HG03159 (cell line): ENCODE data around the gene PLA2G5.
"Not testable (repeated sequence)": the region's sequence is repeated elsewhere in the genome, so short reads cannot be mapped to it uniquely, and the experiment has no call there.

ENCODE experiments used
- ATAC-seq: cut with Tn5 transposase; IDR thresholded peaks from one replicate; pipeline ENCODE4 v1.9.1; 2021; ENCODE audit warnings: mild to moderate bottlenecking, moderate library complexity; ENCODE audit not compliant: unreplicated experiment

Gene PLA2G5, protein sequence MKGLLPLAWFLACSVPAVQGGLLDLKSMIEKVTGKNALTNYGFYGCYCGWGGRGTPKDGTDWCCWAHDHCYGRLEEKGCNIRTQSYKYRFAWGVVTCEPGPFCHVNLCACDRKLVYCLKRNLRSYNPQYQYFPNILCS

DNA sequence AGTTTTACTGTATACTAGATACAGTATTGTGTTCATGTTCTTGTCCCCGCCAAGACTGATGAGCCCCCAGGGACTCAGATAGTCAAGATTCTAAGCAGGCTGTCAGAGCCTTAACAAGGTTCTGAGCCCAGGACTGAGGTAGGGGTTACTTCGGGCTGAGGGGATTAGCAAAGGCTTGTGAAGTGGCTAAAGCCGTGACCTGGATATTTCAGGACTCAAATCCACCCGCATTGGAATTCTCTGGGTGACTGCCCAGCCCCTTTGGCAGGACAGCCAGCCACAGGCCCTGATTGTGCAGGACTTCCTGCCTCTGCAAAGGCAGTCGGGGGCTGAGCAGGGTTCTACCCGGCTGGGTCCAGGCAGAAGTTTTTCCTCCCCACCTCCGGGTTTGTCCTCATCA, at the start of gene PLA2G5:
Gene PLA2G5, plus strand, starts transcription at position 321 of the 400 bp plus-strand sequence. CDS start 14,637 bp downstream, outside the sequence.
- no peak for ATAC-seq

DNA sequence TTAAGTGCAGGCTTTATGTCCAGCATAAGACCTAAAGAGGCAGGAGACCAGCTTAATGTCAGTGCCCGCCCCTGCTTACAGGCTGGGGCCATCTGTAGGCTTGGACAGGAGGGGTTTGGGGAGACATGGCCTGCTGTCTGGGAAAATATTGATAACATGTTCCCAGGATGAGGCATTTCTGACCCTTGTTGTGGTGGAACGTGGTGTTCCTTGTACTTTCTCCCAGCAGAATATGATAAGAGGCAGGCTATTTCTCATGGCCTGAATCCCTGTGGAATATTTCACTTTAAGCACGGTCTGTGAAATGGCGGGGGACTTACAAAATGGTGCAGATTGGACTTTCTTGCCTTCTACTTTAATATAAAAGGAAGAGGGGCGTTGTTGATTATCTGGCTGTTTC, 41.9 kb upstream of the PLA2G5 start:
- no peak for ATAC-seq

DNA sequence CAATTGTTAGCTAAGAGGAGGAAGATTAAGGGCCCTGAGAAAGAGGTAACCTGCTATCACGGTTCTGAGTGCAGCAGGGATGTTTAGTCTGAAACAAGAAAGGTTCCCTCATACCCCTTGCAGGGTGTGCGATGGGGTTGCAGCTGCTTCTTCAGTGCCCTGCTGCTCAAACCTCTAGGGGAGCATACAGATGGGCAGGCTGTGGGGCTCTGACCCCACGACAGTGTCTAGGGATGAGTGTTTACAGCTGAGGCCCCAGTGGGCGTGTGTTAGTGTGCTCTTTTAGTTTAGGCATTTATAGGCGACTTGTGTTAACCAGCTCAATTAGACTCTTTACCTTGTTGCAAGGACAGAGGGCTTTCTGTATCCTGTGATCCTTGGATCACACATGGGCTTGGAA, 41.3 kb upstream of the PLA2G5 start:
- ATAC-seq = no peak

DNA sequence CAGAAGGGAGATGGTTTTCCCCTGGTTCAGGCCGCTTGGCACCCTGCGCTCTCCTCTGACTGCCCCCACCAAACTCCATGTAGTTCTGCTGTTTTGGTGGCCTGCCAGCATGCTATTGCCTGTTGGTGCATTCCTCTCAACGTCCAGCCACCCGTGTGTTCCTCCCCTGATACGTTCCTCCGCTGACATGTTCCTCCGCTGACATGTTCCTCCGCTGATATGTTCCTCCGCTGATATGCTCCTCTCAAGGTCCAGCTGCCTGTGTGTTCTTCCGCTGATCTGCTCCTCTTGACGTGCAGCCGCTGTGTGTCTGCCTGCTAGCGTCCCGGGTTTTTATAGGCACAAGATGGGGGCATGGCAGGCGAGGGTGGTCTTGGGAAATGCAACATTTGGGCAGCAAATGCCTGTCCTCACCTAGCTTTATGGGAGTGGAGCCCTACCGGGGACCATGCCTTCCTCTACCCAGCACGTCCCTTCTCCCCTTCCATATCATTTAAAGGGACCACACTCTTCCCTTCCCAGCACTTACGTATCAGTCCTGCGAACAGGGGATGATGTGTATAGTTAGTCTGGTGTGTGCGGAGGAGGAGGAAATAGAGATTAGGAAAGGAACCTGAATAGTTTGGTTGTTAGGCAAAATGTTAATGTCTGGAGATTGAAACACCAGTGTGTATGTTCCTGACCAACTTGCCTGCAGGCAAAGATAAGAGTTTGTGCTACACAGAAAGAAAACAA, 40.6 kb upstream of the PLA2G5 start:
- ATAC-seq = no peak

DNA sequence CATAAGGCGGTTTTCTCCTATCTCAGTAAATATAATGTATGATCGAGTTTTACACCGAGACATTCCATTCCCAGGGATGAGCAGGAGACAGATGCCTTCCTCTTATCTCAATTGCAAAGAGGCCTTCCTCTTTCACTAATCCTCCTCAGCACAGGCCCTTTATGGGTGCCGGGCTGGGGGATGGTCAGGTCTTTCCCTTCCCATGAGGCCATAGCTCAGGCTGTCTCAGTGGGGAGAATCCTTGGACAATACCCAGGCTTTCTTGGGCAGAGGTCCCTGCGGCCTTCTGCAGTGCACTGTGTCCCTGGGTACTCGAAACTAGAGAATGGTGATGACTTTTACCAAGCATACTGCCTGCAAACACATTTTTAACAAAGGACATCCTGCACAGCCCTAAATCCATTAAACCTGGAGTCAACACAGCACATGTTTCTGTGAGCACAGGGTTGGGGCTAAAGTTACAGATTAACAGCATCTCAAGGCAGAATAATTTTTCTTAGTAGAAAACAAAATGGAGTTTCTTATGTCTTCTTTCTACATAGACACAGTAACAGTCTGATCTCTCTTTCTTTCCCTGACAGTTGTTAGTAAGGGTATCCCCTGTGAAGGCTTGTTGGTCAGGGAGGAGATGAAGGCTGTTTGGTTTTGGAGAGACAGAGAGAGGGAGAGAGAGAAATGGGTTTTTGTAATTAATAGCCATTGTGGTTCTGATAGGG, 39.4 kb upstream of the PLA2G5 start:
- not testable (repeated sequence) for ATAC-seq

DNA sequence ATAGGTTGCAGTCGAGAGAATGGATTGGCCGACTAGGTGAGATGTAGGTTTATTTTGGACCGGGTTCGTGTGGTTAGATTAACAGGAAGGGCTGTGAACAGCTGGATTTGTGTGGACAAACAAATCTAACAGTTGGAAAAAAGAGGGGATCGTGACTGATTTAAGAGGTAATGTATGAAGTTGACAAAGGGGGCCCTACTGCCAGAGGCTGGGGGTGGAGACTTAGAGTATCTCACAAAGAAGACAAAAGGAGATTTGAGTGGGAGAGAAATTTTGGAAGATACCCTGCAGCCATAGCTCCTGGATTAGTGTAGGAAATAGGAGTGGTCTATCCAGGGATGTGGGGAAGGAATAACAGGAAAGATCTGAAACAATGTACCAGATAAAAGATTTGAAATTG, 38.8 kb upstream of the PLA2G5 start:
- no peak for ATAC-seq

DNA sequence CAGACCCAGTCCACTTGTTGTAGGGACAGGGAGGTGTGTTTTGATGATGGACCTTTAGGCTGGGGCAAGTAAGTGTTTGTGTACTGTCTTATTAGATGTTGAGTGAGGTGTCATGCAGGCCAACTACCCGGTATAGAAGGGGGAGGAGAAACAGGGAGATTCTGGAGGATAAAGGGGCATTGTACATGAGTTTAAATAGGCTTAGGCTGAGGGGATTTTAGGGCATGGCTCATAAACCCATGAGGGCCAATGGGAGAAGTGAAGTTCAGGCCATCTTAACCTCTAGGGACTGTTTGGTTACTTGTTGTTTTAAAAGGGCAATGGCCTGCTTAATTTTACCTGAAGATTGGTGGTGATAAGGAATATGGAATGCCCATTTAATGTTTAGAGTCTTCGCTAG, 38.2 kb upstream of the PLA2G5 start:
- ATAC-seq = no peak

DNA sequence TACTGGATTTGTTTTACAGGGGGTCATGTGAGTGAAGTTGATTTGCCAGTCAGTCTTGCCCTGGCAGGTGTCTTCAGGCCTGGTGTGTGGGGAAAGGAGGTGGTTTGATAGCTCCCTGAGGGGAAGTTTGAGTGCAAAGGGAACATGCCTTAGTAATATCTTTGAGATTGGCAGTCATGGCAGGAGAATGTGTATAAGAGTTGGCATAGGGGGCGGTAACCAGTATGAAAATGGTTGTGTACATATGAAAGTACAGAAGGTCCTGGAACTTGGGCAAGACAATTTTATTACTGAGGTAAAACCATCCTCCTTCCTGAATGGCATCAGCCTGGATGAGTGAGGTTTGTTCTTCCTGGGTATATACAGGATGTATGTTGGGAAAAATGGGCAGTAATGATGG, 37.6 kb upstream of the PLA2G5 start:
- no peak for ATAC-seq

DNA sequence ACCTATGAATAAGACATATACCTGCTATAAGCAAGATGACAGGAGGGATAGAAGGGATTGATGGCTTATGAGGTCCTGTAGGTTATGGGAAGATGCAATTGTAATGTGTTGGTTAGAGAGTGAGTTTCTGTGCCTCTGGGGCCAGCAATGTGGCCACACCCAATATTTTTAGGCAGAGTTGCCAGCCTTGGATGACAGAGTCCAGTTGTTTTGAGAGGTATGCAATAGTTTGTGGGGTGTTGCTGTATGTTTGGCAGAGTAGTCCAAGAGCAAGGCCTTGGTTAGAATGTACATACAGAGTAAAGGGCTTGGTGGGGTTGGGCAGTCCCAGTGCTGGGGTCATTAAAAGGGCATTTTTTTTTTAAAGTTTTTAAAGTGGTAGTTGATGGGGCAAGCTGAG, 36.6 kb upstream of the PLA2G5 start:
- ATAC-seq = no peak

DNA sequence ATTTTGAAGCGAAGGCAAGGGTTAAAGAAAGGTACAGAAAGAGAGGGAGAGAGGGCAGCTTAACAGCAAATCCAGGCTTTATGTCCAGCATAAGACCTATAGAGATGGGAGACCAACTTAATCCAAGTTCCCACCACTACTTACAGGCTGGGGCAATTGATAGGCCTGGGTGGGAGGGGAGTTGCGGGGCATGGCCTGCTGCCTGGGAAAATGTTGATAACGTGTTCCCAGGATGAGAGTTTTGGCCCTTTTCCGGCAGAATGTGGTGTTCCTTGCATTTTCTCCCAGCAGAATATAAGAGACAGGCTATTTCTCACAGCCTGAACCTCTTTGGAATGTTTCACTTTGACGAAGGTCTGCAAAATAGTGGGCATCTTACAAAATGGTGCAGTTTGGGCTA, 34.9 kb upstream of the PLA2G5 start:
- ATAC-seq = no peak

DNA sequence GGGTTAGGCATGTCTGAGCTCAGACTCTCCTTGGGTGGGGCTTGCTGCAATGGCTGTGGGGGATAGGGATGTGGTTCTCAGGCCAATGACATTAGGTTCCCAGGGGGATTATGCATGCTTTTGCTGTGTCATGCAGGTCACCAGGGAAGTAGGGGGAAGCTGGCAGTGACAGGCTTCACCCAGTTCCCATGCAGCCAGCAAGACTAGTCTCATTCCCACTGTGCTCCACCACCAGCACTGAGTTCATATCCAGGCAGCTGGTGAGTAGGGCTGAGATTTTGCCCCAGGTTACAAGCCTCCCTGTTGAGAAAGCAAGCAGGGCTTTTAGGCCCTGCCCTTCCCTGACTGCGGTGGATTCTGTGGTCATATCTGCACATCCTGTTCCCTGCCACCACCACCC, 32.1 kb upstream of the PLA2G5 start:
- ATAC-seq = no peak

DNA sequence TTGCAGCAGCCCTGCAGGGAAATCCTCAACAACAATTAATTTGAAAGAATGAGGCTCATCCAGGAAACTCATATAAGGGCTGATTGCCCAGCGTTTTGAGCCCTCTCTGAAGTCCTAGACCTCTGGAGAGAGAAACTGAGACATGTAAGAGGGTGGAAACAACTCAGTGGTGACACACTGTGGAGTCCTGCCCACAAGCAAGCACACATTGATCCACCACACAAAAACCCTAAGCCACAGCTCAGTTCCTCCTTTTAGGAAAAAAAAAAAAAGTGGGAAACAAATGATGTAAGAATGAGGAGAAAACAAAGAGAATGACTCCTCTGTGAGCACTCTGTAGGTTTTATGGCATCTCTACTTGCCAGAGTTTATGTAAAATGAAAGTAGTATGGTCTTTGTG, 22.9 kb upstream of the PLA2G5 start:
- no peak for ATAC-seq

DNA sequence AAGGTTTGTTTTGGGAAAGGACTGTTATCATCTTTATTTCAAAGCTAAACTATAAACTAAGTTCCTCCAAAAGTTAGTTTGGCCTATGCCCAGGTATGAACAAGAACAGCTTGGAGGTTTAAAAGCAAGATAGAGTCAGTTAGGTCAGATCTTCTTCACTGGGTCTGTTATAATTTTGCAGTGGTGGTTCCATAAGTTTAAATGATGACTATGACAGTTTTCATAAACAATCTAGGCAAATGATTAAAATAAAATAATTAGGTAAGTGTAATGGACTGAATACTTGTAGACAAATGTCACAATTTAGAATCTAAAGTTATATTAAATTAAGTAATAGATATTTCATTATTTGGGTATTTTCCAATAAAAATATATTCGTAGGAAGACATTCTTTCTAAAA, 21.4 kb upstream of the PLA2G5 start:
- no peak for ATAC-seq

DNA sequence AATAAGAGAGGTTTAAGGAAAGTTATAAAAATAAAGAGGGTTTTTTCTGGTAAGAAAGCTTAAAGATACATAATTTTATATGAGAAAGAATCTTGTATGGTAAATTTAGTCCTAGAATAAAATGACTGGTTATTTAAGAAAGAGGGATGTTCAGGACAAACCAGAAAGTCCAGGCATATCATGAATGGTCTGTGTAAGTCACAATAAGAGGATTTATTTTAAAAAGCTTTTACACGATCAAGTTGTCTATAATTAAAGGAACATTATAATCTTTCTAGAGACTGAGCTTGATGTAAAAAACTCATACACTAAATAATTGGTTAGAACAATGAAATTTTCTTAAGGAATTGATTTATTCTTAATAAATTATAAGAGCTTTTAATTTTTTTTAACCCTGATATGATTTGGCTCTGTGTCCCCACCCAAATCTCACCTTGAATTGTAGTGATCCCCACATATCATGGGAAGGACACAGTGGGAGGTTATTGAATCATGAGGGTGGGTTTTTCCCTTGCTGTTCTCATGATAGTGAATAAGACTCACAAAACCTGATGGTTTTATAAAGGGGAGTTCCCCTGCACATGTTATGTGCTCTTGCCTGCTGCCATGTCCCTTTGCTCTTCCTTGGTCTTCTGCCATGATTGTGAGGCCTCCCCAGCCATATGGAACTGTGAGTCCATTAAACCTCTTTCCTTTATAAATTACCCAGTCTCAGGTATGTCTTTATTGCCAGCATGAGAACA, 20.8 kb upstream of the PLA2G5 start:
- ATAC-seq = not testable (repeated sequence)

DNA sequence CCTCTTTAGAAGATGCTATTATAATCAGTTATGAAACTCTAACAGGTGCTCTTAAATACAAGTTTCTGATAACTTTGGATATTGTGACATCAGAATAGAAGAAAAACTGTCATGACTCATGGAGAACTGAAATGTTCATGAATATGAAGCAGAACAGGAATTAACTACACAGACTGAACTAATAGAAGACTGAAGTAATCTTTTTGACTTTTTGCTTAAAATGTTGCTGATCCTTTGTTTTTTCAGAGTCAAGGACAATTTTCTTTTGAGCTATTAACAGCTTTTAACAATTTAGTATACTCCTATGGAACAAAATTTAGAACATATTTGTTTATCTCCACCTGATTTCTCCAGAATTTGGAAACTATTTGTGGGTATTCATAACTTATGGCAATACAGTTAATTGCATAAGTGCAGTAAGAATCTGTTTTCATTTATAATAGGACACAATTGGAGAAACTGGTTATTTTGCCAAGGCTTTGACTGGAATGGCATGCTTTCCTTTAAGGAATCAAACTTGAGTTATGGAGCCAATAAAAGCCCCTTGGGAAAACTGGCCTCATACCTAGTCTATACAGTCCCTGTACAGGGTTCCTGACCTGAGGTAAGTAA, 18.7 kb upstream of the PLA2G5 start:
- no peak for ATAC-seq

DNA sequence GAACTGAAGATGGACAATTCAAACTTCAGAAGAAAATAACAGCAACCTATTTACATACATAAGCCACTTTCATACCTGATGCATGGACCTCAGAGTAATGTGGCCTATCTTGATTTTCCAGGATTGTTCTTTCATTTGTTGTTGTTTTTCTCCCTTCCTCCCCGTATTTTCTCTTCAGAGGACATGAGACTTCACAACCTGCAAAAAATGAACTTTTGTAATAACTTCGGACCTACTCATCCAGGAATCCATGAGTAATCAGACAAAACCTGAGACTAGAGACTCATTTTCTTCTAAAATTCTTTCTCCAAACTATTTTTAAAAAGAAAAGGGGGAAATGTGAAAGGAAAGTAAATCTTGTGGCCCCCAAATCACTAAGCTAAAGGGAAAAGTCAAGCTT, 17.6 kb upstream of the PLA2G5 start:
- ATAC-seq = no peak

DNA sequence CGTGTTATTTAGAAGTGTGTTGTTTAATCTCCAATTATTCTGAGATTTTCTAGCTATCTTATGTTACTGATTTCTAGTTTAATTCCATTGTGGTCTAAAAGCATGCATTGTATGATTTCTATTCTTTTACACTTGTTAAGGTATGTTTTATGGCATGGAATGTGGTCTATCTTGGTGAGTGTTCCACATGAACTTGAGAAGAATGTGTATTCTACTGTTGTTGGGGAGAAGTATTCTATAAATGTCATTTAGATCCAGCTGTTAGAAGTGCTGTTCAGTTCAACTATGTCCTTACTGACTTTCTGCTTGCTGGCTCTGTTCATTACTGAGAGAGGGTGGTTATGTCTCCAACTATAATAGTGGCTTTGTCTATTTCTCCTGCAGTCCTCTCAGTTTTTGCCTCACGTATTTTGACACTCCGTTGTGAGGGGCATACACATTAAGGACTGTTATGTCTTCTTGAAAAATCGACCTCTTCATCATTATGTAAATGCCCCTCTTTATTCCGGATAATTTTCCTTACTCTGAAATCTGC, 12.0 kb upstream of the PLA2G5 start:
- ATAC-seq = no peak

DNA sequence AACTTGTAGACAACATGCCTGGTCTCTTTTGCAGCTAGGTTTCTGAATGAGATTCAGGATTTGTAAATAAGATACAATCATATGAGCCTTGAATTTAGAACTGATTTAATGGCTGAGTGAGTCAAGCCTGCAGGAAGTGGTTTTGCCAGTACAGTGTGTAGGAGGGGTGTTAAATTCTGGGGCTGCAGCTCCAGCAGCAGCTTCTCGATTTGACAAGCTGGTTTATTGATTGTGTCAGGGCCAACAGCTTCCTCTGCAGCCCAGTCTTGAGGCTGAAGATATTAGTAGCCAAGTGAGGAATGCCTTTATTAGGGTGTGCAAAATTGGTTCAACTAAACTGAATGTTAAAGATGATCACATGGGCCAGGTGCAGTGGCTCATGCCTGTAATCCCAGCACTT, 11.5 kb upstream of the PLA2G5 start:
- no peak for ATAC-seq

DNA sequence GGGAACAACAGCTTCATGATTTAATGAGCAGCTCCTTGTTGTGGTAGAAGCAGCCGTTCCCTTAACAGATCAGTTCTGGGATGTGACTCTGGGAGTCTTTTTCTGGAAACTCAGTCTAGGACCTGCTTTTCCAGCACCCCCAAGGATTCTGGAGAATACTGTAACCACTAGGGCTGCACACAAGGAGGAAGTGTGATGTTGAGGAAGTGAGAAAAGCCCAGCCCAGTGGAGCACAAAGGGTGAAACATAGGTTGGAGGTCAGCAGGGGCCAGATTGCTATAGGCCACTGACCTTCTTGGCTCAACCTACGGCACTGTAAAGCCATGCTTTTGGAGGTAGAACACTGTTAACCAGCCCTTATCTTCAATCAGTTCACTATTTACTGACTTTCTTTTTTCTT, 10.1 kb upstream of the PLA2G5 start:
- ATAC-seq = no peak

DNA sequence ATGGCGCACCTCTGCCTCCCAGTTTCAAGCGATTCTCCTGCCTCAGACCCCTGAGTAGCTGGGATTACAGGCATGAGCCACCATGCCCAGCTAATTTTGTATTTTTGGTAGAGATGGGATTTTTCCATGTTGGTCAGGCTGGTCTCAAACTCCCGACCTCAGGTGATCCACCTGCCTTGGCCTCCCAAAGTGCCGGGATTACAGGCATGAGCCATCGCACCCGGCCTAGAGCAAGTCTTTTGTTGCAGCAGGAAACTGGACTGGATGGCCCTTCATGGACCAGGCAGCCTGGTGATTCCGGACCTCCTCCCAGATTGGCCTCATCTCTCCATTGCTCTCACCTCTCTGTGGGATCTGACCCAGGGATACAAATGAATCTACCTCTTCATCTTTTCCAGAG, 9.2 kb upstream of the PLA2G5 start:
- ATAC-seq = not testable (repeated sequence)

DNA sequence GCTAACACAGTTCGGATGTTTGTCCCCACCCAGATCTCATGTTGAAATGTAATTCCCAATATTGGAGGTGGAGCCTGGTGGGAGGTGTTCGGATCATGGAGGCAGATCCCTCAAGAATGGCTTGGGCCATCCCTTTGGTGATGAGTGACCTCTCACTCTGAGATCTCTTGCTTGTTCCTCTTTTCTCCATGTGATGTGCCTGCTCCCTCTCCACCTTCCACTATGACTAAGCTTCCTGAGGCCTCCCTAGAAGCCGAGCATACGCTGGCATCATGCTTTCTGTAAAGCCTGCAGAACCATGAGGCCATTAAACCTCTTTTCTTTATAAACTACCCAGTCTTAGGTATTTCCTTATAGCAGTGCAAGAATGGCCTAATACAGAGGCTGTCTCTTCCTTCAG, 8.1 kb upstream of the PLA2G5 start:
- no peak for ATAC-seq
